ENCODE results near the gene RPS3A.
"Not testable (repeated sequence)": the region's sequence is repeated elsewhere in the genome, so short reads cannot be mapped to it uniquely, and the experiment has no call there.

RPS3A gene

GRCh38 chr4:151110236-151110635 lies 10.8 kb downstream of the RPS3A start:
- TF ChIP-seq, protein P1, sequence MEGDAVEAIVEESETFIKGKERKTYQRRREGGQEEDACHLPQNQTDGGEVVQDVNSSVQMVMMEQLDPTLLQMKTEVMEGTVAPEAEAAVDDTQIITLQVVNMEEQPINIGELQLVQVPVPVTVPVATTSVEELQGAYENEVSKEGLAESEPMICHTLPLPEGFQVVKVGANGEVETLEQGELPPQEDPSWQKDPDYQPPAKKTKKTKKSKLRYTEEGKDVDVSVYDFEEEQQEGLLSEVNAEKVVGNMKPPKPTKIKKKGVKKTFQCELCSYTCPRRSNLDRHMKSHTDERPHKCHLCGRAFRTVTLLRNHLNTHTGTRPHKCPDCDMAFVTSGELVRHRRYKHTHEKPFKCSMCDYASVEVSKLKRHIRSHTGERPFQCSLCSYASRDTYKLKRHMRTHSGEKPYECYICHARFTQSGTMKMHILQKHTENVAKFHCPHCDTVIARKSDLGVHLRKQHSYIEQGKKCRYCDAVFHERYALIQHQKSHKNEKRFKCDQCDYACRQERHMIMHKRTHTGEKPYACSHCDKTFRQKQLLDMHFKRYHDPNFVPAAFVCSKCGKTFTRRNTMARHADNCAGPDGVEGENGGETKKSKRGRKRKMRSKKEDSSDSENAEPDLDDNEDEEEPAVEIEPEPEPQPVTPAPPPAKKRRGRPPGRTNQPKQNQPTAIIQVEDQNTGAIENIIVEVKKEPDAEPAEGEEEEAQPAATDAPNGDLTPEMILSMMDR (IDR thresholded peaks at IDR 0.05; ENCODE audit: extremely low read depth, insufficient read depth, missing control alignments): no peak
- in situ Hi-C loops (cut with MboI; ENCODE audit: low pct_unique_long_range_greater_than_20kb, low sequenced_read_pairs, unreplicated experiment): no loop called here

DNA sequence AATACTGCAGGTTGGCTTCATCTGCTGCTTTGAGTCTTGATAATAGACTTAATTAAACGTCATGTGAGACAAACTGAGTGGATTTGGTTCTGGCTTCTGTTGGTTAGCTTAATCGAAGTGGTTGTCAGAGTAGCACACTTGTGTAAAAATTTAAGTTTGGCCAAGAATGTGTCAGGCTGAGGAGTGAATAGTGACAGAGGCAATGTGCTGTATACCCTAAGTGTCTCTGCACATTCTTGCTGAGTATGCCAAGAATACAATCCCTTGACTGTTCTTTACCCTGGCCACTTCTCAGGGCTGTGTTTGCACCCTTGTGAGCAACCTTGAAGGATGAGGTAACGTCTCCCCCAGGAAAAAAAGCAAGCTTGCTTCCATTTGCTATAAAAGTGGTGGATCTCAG lies 14.9 kb downstream of the RPS3A start:
- no peak for DNase-seq (ENCODE audit: low spot score)
- in situ Hi-C loops (cut with MboI; ENCODE audit: low pct_unique_long_range_greater_than_20kb, low sequenced_read_pairs, unreplicated experiment): no loop called here
- TF ChIP-seq, protein P1 (IDR thresholded peaks at IDR 0.05; ENCODE audit: extremely low read depth, insufficient read depth, missing control alignments): no peak

More at GRCh38 chr4:151110236-151110635, 10.8 kb downstream of the RPS3A start:
- no peak for DNase-seq (ENCODE audit: low spot score)

DNA sequence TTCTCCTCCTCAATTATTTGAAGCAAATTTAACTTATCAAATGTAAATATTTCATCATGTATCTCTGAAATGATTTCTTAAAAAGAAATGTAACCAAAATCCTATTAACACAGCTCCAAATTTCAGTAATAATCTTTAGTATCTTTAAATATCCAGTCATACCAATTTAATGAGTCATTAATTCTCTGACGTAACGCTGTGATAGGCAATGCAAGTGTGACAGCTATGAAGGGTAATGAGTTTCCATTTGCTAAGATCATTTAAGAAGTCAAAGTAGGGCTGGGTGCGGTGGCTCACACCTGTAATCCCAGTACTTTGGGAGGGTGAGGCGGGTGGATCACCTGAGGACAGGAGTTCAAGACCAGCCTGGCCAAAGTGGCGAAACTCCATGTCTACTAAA lies 15.6 kb downstream of the RPS3A start:
- DNase-seq (ENCODE audit: low spot score): no peak
- in situ Hi-C loops (cut with MboI; ENCODE audit: low pct_unique_long_range_greater_than_20kb, low sequenced_read_pairs, unreplicated experiment): no loop called here
- TF ChIP-seq, protein P1 (IDR thresholded peaks at IDR 0.05; ENCODE audit: extremely low read depth, insufficient read depth, missing control alignments): no peak

DNA sequence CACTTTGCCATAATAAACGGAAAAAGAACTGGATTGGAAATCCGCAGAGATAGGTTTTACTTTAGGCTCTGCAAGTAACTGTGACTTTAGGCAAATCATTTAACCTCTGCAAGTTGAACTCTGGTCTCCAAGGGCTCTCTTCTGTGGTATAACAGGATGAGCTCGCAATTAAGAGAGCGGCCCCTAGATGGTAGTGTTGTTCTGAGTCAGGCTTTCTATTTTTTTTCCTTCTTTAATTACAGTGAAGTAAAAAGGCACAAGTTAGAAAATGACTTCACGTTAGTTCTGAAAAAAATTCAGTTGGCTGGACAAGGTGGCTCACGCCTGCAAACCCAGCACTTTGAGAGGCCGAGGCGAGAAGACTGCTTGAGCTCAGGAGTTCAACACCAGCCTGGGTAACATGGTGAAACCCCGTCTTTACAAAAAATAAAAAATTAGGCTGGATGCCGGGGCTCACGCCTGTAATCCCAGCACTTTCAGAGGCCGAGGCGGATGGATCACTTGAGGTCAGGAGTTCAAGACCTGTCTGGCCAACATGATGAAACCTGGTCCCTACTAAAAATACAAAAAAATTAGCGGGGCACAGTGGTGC lies 18.0 kb downstream of the RPS3A start:
- DNase-seq (ENCODE audit: low spot score): peak; percentile 72
- TF ChIP-seq, protein P1 (IDR thresholded peaks at IDR 0.05; ENCODE audit: extremely low read depth, insufficient read depth, missing control alignments): peak; percentile 68
- in situ Hi-C loops (cut with MboI; ENCODE audit: low pct_unique_long_range_greater_than_20kb, low sequenced_read_pairs, unreplicated experiment): no loop called here

DNA sequence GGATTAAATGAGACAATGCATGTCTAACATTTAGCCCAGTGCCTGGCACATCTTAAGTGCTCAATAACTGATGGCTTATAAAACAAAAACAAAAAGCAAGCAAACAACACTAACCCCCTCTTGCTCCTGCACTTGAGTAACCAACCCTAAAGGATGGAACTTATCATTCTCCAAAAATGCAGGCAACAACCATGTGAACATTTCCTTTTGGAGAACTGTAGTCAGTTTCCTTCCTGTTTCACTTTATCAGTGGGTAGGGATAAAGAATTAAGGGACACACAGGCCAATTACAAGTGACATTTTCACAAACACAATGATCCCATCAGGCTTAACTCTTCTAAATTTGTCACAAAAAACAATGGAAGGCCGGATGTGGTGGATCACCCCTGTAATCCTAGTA lies 30.4 kb downstream of the RPS3A start:
- TF ChIP-seq, protein P1 (IDR thresholded peaks at IDR 0.05; ENCODE audit: extremely low read depth, insufficient read depth, missing control alignments): no peak
- DNase-seq (ENCODE audit: low spot score): no peak
- in situ Hi-C loops (cut with MboI; ENCODE audit: low pct_unique_long_range_greater_than_20kb, low sequenced_read_pairs, unreplicated experiment): no loop called here

DNA sequence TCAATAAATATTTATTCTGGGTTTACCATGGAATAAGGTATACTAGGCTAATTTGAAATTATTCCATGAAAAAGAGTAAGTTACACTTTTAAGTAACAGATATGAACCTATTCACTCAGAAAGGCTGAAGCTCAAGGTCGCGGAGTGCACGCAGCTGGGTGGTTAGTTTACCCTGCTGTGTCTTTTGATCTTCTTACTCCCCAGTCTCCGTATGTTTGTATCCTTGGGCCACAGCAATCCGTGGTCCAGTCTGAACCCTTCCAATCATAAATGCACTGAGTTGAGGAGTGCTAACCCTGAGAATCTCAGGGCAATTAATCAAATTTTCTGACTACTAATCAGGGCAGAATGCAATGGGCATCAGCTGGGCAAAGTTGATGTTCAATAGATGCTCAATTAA lies 33.9 kb downstream of the RPS3A start:
- DNase-seq (ENCODE audit: low spot score): no peak
- TF ChIP-seq, protein P1 (IDR thresholded peaks at IDR 0.05; ENCODE audit: extremely low read depth, insufficient read depth, missing control alignments): no peak
- in situ Hi-C loops (cut with MboI; ENCODE audit: low pct_unique_long_range_greater_than_20kb, low sequenced_read_pairs, unreplicated experiment): no loop called here

- DNase-seq (ENCODE audit: low spot score); in situ Hi-C loops (cut with MboI; ENCODE audit: low pct_unique_long_range_greater_than_20kb, low sequenced_read_pairs, unreplicated experiment): not testable (repeated sequence)
Observed at GRCh38 chr4:151136048-151136447, 36.6 kb downstream of the RPS3A start.
